K562 (cell line): ENCODE measurements around the gene NDUFAF4. TPM values are rescaled to one million over a fixed set of nuclear protein-coding genes. Genes with fewer than 3 reads are reported as not detected.

Experiments used
- ATAC-seq: fragments of 200-7000 bp; cut with Tn5 transposase; 3 replicates; pipeline ENCODE4 v1.9.1; 2020; ENCODE audit warnings: moderate library complexity
- BruUV-seq: library from RNA; stranded (reverse); fragments of 400-500 nt; replicated peaks from 2 replicates; lab custom pipeline; 2021; lab: Mats Ljungman, UMichigan
- CTCF ChIA-PET: fragments of 300-600 bp; formaldehyde crosslinking; extraction: SDS; loops from one replicate; lab custom pipeline; 2021; ENCODE audit warnings: low intra/inter-chr PET ratio; lab: Yijun Ruan, JAX
- POLR2A ChIA-PET: fragments of 300-600, 350-650 bp; sonication (Branson Sonifier 250); formaldehyde crosslinking; extraction: SDS; loops from one replicate; lab custom pipeline; 2021; ENCODE audit warnings: antibody characterized with exemption, inconsistent platforms; lab: Yijun Ruan, JAX
- DNase-seq, 4 experiments: peaks; one replicate each; pipeline versions ENCODE4 v3.0.0 to v3.0.0-alpha.2; 2011 to 2018; ENCODE audit warnings: low spot score in 3 of 4, mixed read lengths in 3 of 4; ENCODE audit errors: extremely low read depth in 1 of 4
- FAIRE-seq: peaks from 2 replicates; lab custom pipeline; 2011; peaks lifted over from hg19 to GRCh38; lab: Jason Lieb, UNC
- H2AFZ ChIP-seq: 2 replicates; pipeline ENCODE4 v1.6.0; 2011; ENCODE audit warnings: low read depth, low read length, control low read depth, inconsistent platforms
- H3K27ac ChIP-seq: fragments of 200-600 bp; 3 replicates; pipeline ENCODE4 v1.8.0; 2011; ENCODE audit warnings: low read depth, mild to moderate bottlenecking, control low read depth, inconsistent platforms, low read length, moderate library complexity, mixed read lengths; ENCODE audit errors: extremely low read depth
- H3K27me3 ChIP-seq, 2 experiments: fragments of 300-600 bp in 1 of 2; 2 replicates in 1 of 2; 3 replicates in 1 of 2; pipeline versions ENCODE4 v1.6.0 to v1.8.0; 2011; ENCODE audit warnings: inconsistent platforms in 2 of 2, low read length in 2 of 2, mild to moderate bottlenecking in 1 of 2, mixed read lengths in 1 of 2, moderate library complexity in 1 of 2; ENCODE audit not compliant: control insufficient read depth in 2 of 2, insufficient read depth in 2 of 2
- H3K36me3 ChIP-seq: fragments of 300-600 bp; 3 replicates; pipeline ENCODE4 v1.8.0; 2011; ENCODE audit warnings: mild to moderate bottlenecking, low read length, inconsistent platforms; ENCODE audit not compliant: control insufficient read depth, insufficient read depth
- H3K4me1 ChIP-seq, 2 experiments: fragments of 200-600 bp in 1 of 2; replicated peaks in 1 of 2; 2 replicates in 1 of 2; 3 replicates in 1 of 2; pipeline versions ENCODE4 v1.5.1 to v1.8.0; 2011; ENCODE audit warnings: inconsistent platforms in 2 of 2, low read length in 2 of 2, mild to moderate bottlenecking in 1 of 2, mixed read lengths in 1 of 2, moderate library complexity in 1 of 2; ENCODE audit not compliant: control insufficient read depth in 2 of 2, insufficient read depth in 2 of 2
- H3K4me2 ChIP-seq: 2 replicates; pipeline ENCODE4 v1.6.1; 2011; ENCODE audit warnings: low read length, control low read depth, inconsistent platforms, mixed read lengths; ENCODE audit not compliant: insufficient read depth
- H3K4me3 ChIP-seq: fragments of 200-600 bp; sonication (generic), shearing (Covaris generic); 2 replicates; pipeline ENCODE4 v1.5.1; 2016; ENCODE audit warnings: control low read depth, inconsistent platforms
- H3K79me2 ChIP-seq: fragments of 200-600 bp; 3 replicates; pipeline ENCODE4 v1.8.0; 2011; ENCODE audit warnings: low read length, inconsistent platforms; ENCODE audit not compliant: control insufficient read depth, insufficient read depth
- H3K9ac ChIP-seq, 2 experiments: 2 replicates each; pipeline versions ENCODE4 v1.6.0 to v1.6.1; 2011; ENCODE audit warnings: low read depth in 2 of 2, low read length in 2 of 2, control low read depth in 1 of 2, inconsistent platforms in 1 of 2, mild to moderate bottlenecking in 1 of 2, mixed read lengths in 1 of 2; ENCODE audit not compliant: insufficient read depth in 1 of 2
- H3K9me1 ChIP-seq: one replicate; pipeline ENCODE4 v1.6.0; 2011; ENCODE audit warnings: inconsistent platforms, mild to moderate bottlenecking, low read length, moderate library complexity; ENCODE audit not compliant: control insufficient read depth, insufficient read depth
- H3K9me3 ChIP-seq: replicated peaks from 2 replicates; pipeline ENCODE4 v1.5.1; 2011; ENCODE audit warnings: low read depth, low read length, inconsistent platforms; ENCODE audit not compliant: control insufficient read depth, insufficient read depth
- H4K20me1 ChIP-seq: replicated peaks from 2 replicates; pipeline ENCODE4 v1.6.1; 2011; ENCODE audit warnings: low read length, inconsistent platforms, mixed read lengths; ENCODE audit not compliant: control insufficient read depth, insufficient read depth
- BRF1 ChIP-seq: IDR thresholded peaks from 3 replicates; pipeline ENCODE4 v1.6.1; 2011; ENCODE audit warnings: borderline replicate concordance, mild to moderate bottlenecking; ENCODE audit not compliant: insufficient read length; ENCODE audit errors: extremely low read depth
- NCOA4 ChIP-seq: fragments of 450-650 bp; IDR thresholded peaks from 2 replicates; pipeline ENCODE4 v1.6.1; 2018; ENCODE audit warnings: mild to moderate bottlenecking; ENCODE audit not compliant: partially characterized antibody
- SIX5 ChIP-seq, 2 experiments: IDR thresholded peaks; 2 replicates each; pipeline ENCODE4 v1.6.1; 2011; ENCODE audit warnings: low read length in 2 of 2, borderline replicate concordance in 1 of 2, low read depth in 1 of 2, mild to moderate bottlenecking in 1 of 2, moderate library complexity in 1 of 2; ENCODE audit not compliant: insufficient read depth in 1 of 2
- ZNF445 ChIP-seq: fragments of 250-450 bp; sonication (Bioruptor Pico); IDR thresholded peaks from 2 replicates; pipeline ENCODE4 v1.4.0; 2020; ENCODE audit warnings: low read depth, mild to moderate bottlenecking, moderate library complexity
- ZNF589 ChIP-seq: fragments of 200-800 bp; sonication (Bioruptor generic); IDR thresholded peaks from 2 replicates; pipeline ENCODE4 v1.6.1; 2016; ENCODE audit warnings: low read depth, missing genetic modification characterization, missing compliant biosample characterization
- in situ Hi-C: fragments of 300-500 bp; cut with MboI; formaldehyde crosslinking; loops from 4 replicates; pipeline ENCODE4 v1.15.0; 2018; ENCODE audit warnings: inconsistent platforms, mixed read lengths
- intact Hi-C: fragments of 100-400 bp; cut with micrococcal nuclease; formaldehyde crosslinking; loops from 2 replicates; pipeline ENCODE4 v1.14.2; 2022
- polyA plus RNA-seq, 8 experiments: library from polyadenylated mRNA; depleted of rRNA in 4 of 8; stranded (reverse) in 5 of 8; unstranded in 3 of 8; fragments of >200 nt; fragmentation: Nextera tagmentation in 2 of 8; fragmentation: Illumina TruSeq in 1 of 8; extraction: Ambion mirVana in 2 of 8; extraction: Trizol in 1 of 8; gene quantifications; 2 replicates each; pipeline versions ENCODE4 v1.2.1 to v1.2.3, GENCODE V29; 2011 to 2014; ENCODE audit warnings: inconsistent platforms in 1 of 8, missing spikeins in 1 of 8
- total RNA-seq, 7 experiments: library from RNA; depleted of rRNA in 6 of 7; stranded (reverse); fragments of >200 nt in 6 of 7; fragmentation: Illumina TruSeq in 2 of 7; extraction: Trizol in 2 of 7; gene quantifications; 2 replicates each; pipeline versions ENCODE4 v1.2.1 to v1.2.3, GENCODE V29; 2011 to 2021; ENCODE audit warnings: low replicate concordance in 1 of 7
- TF ChIP-seq, protein P1 (sequence below), 3 experiments: fragments of 200-800 bp in 1 of 3; fragments of 250-450 bp in 1 of 3; fragments of 450-650 bp in 1 of 3; sonication (Bioruptor Pico) in 1 of 3; sonication (Bioruptor generic) in 1 of 3; formaldehyde crosslinking in 1 of 3; IDR thresholded peaks; 2 replicates each; pipeline versions ENCODE4 v1.6.1 to v1.8.0; 2016 to 2022; ENCODE audit warnings: mild to moderate bottlenecking in 2 of 3, missing genetic modification characterization in 2 of 3, missing compliant biosample characterization in 1 of 3, moderate library complexity in 1 of 3

NDUFAF4 gene
- total and polyA plus RNA-seq, 9 of the 15 experiments (the other 6 are each of a cell fraction or from before 2014, with no cell fraction given) = 45.0 to 418 (median 136) TPM

DNA sequence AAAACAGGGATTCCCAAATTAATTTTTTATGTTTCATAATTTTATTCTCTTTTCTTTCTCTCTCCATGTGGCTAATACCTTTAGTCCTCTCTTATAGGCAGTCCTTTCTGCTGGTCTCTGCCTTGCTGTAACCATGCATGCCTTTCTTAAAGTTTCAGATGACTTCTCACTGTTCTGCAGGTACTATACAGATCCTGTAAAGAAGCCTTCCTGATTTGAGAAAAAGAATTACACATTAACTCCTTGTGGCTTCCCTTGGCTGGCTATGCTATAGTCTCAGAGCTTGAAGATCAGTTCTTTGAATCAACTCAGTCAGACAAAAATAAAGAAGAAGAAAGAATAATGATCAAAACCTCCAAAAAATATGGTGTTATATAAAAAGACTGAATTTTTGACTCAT, 53.2 kb downstream of the NDUFAF4 start:
- Histone ChIP-seq H3K27me3 (no peaks in the 10 kb centered on the region), H3K4me1 (no peaks in the 10 kb centered on the region), H3K36me3 (no peaks in the 10 kb centered on the region), H3K9me1 (no peaks in the 10 kb centered on the region), H3K4me2 (no peak overlapping the region), H2AFZ (no peak overlapping the region), H3K27ac (no peak overlapping the region), H3K79me2 (no peaks in the 10 kb centered on the region), H3K9ac (no peak overlapping the region), H4K20me1 (no peaks in the 10 kb centered on the region), H3K9me3 (no peaks in the 10 kb centered on the region), H3K4me3 (no peak overlapping the region)
- FAIRE-seq (no peak), DNase-seq (no peak), ATAC-seq (no peak)
- ChIA-PET POLR2A (no interaction called here), CTCF (no interaction called here)
- intact Hi-C loops = no loop called here
- in situ Hi-C loops = no loop called here
- BruUV-seq = no TSS peak
- TF ChIP-seq, protein P1, sequence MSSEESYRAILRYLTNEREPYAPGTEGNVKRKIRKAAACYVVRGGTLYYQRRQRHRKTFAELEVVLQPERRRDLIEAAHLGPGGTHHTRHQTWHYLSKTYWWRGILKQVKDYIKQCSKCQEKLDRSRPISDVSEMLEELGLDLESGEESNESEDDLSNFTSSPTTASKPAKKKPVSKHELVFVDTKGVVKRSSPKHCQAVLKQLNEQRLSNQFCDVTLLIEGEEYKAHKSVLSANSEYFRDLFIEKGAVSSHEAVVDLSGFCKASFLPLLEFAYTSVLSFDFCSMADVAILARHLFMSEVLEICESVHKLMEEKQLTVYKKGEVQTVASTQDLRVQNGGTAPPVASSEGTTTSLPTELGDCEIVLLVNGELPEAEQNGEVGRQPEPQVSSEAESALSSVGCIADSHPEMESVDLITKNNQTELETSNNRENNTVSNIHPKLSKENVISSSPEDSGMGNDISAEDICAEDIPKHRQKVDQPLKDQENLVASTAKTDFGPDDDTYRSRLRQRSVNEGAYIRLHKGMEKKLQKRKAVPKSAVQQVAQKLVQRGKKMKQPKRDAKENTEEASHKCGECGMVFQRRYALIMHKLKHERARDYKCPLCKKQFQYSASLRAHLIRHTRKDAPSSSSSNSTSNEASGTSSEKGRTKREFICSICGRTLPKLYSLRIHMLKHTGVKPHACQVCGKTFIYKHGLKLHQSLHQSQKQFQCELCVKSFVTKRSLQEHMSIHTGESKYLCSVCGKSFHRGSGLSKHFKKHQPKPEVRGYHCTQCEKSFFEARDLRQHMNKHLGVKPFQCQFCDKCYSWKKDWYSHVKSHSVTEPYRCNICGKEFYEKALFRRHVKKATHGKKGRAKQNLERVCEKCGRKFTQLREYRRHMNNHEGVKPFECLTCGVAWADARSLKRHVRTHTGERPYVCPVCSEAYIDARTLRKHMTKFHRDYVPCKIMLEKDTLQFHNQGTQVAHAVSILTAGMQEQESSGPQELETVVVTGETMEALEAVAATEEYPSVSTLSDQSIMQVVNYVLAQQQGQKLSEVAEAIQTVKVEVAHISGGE (CRISPR knock-in tag; IDR thresholded peaks at IDR 0.05) = no peak
- no peak for TF ChIP-seq ZNF589 (CRISPR knock-in tag)
- no peak for TF ChIP-seq SIX5 (IDR thresholded peaks at IDR 0.05; ENCODE audit: borderline replicate concordance in 1 of 2, insufficient read depth in 1 of 2, low read depth in 1 of 2, low read length in 2 of 2)
- no peak for TF ChIP-seq NCOA4
- no peak for TF ChIP-seq ZNF445 (CRISPR knock-in tag)
- TF ChIP-seq BRF1 = no peak
